IMR-90 (cell line): ENCODE results near the gene DRD4. TPM values are rescaled to one million over a fixed set of nuclear protein-coding genes. Genes with fewer than 3 reads are reported as not detected.

Experiments
- ATAC-seq: fragments of 200-7000 bp; cut with Tn5 transposase; 2 replicates; pipeline ENCODE4 v1.9.1; 2020; ENCODE audit warnings: low read depth, mild to moderate bottlenecking, moderate library complexity
- BruUV-seq: library from RNA; stranded (reverse); fragments of 400-500 nt; replicated peaks from 2 replicates; lab custom pipeline; 2021; lab: Mats Ljungman, UMichigan
- CTCF ChIA-PET: fragments of 300-600 bp; formaldehyde crosslinking; extraction: SDS; loops from one replicate; lab custom pipeline; 2021; ENCODE audit warnings: antibody characterized with exemption; lab: Yijun Ruan, JAX
- POLR2A ChIA-PET: fragments of 300-600 bp; sonication (Branson Sonifier 250); formaldehyde crosslinking; loops from one replicate; lab custom pipeline; 2022; ENCODE audit warnings: antibody characterized with exemption; ENCODE audit not compliant: unreplicated experiment; lab: Charles Lee
- DNase-seq: peaks from one replicate; pipeline ENCODE4 v3.0.0; 2013
- H2AFZ ChIP-seq: replicated peaks from 2 replicates; pipeline ENCODE3; 2013; ENCODE audit warnings: low read length, mild to moderate bottlenecking; ENCODE audit not compliant: poor library complexity
- H2AK5ac ChIP-seq: 2 replicates; pipeline ENCODE4 v1.6.1; 2013; ENCODE audit warnings: low read depth, low read length, inconsistent platforms
- H2AK9ac ChIP-seq: replicated peaks from 2 replicates; pipeline ENCODE3; 2013; ENCODE audit warnings: mild to moderate bottlenecking, low read depth, low read length, moderate library complexity; ENCODE audit not compliant: poor library complexity
- H2BK120ac ChIP-seq: 2 replicates; pipeline ENCODE4 v1.6.1; 2013; ENCODE audit warnings: low read depth, low read length, inconsistent platforms
- H2BK15ac ChIP-seq: 3 replicates; pipeline ENCODE4 v1.6.1; 2013; ENCODE audit warnings: low read depth, low read length, inconsistent platforms
- H2BK20ac ChIP-seq: 2 replicates; pipeline ENCODE4 v1.6.1; 2013; ENCODE audit warnings: low read depth, mild to moderate bottlenecking, inconsistent platforms, low read length, moderate library complexity
- H2BK5ac ChIP-seq: 2 replicates; pipeline ENCODE4 v1.6.1; 2013; ENCODE audit warnings: mild to moderate bottlenecking, low read depth, low read length, inconsistent platforms; ENCODE audit not compliant: poor library complexity, severe bottlenecking
- H3K14ac ChIP-seq: replicated peaks from 2 replicates; pipeline ENCODE4 v1.6.1; 2013; ENCODE audit warnings: low read depth, low read length, inconsistent platforms
- H3K18ac ChIP-seq: 2 replicates; pipeline ENCODE4 v1.6.1; 2013; ENCODE audit warnings: low read depth, low read length, control low read depth
- H3K23ac ChIP-seq: 2 replicates; pipeline ENCODE4 v1.6.1; 2013; ENCODE audit warnings: low read depth, low read length, inconsistent platforms
- H3K27ac ChIP-seq: 2 replicates; pipeline ENCODE4 v1.5.1; 2013; ENCODE audit warnings: mild to moderate bottlenecking, control low read depth, low read length; ENCODE audit not compliant: insufficient read depth
- H3K27me3 ChIP-seq: 2 replicates; pipeline ENCODE4 v1.6.1; 2013; ENCODE audit warnings: low read length; ENCODE audit not compliant: control insufficient read depth, insufficient read depth
- H3K36me3 ChIP-seq: 2 replicates; pipeline ENCODE4 v1.6.1; 2013; ENCODE audit warnings: low read length, mixed read lengths; ENCODE audit not compliant: control insufficient read depth, insufficient read depth
- H3K4ac ChIP-seq: 2 replicates; pipeline ENCODE4 v1.6.1; 2013; ENCODE audit warnings: low read depth, low read length, inconsistent platforms
- H3K4me1 ChIP-seq: 2 replicates; pipeline ENCODE4 v1.6.1; 2013; ENCODE audit warnings: low read length, mixed read lengths; ENCODE audit not compliant: control insufficient read depth, insufficient read depth
- H3K4me2 ChIP-seq: 2 replicates; pipeline ENCODE4 v1.6.1; 2013; ENCODE audit warnings: low read depth, mild to moderate bottlenecking, control low read depth, low read length, moderate library complexity
- H3K4me3 ChIP-seq: 2 replicates; pipeline ENCODE4 v1.5.1; 2013; ENCODE audit warnings: low read depth, mild to moderate bottlenecking, control low read depth, low read length, moderate library complexity; ENCODE audit not compliant: insufficient read depth
- H3K56ac ChIP-seq: 2 replicates; pipeline ENCODE4 v1.6.1; 2013; ENCODE audit warnings: low read length, inconsistent platforms; ENCODE audit not compliant: insufficient read depth; ENCODE audit errors: extremely low read depth
- H3K79me1 ChIP-seq, 2 experiments: 2 replicates each; pipeline ENCODE4 v1.6.1; 2013; ENCODE audit warnings: low read length in 2 of 2, inconsistent platforms in 1 of 2, low read depth in 1 of 2
- H3K9ac ChIP-seq: 2 replicates; pipeline ENCODE4 v1.6.1; 2013; ENCODE audit warnings: low read depth, low read length, control low read depth
- H3K9me1 ChIP-seq: 2 replicates; pipeline ENCODE4 v1.6.1; 2013; ENCODE audit warnings: low read length, inconsistent platforms; ENCODE audit not compliant: insufficient read depth
- H3K9me3 ChIP-seq: 2 replicates; pipeline ENCODE4 v1.6.1; 2013; ENCODE audit warnings: low read length; ENCODE audit not compliant: control insufficient read depth, insufficient read depth
- H4K20me1 ChIP-seq: 2 replicates; pipeline ENCODE4 v1.6.1; 2013; ENCODE audit warnings: low read length, inconsistent platforms; ENCODE audit not compliant: insufficient read depth
- H4K5ac ChIP-seq: 2 replicates; pipeline ENCODE4 v1.6.1; 2013; ENCODE audit warnings: mild to moderate bottlenecking, low read depth, low read length, control low read depth
- H4K8ac ChIP-seq, 2 experiments: 2 replicates each; pipeline ENCODE4 v1.6.1; 2013; ENCODE audit warnings: low read depth in 2 of 2, low read length in 2 of 2, control low read depth in 1 of 2, inconsistent platforms in 1 of 2
- H4K91ac ChIP-seq: 2 replicates; pipeline ENCODE4 v1.6.1; 2013; ENCODE audit warnings: low read depth, low read length, inconsistent platforms; ENCODE audit not compliant: insufficient read depth
- CEBPB ChIP-seq: IDR thresholded peaks from 2 replicates; pipeline ENCODE4 v1.6.1; 2012; ENCODE audit warnings: low read depth, low read length, improper control_type of control experiment
- CTCF ChIP-seq: conservative IDR thresholded peaks from 2 replicates; pipeline ENCODE4 v1.5.1; 2012; ENCODE audit warnings: mild to moderate bottlenecking, low read depth, low read length, improper control_type of control experiment
- FOS ChIP-seq: fragments of 150-350 bp; IDR thresholded peaks from 2 replicates; pipeline ENCODE4 v1.6.1; 2016; ENCODE audit warnings: low read depth, low read length
- NFE2L2 ChIP-seq: fragments of 150-350 bp; IDR thresholded peaks from 2 replicates; pipeline ENCODE4 v1.6.1; 2016; ENCODE audit warnings: low read depth, mild to moderate bottlenecking, low read length
- WGBS, 2 experiments: methylation state at CpG; one replicate each; pipeline versions ENCODE4 v1.1.5 to v1.1.7; 2013; ENCODE audit warnings: missing lambda C conversion rate in 2 of 2; ENCODE audit not compliant: insufficient read length in 1 of 2; ENCODE audit errors: extremely low coverage in 2 of 2; 5-methylcytosine and 5-hydroxymethylcytosine counted together
- dilution Hi-C: fragments of 300-500 bp; cut with HindIII; formaldehyde crosslinking; loops from one replicate; pipeline ENCODE4 v1.14.3; 2018; ENCODE audit warnings: low sequenced_read_pairs; ENCODE audit not compliant: unreplicated experiment
- in situ Hi-C: fragments of 300-500 bp; cut with MboI; formaldehyde crosslinking; loops from 3 replicates; pipeline ENCODE4 v1.14.3; 2019; ENCODE audit warnings: low sequenced_read_pairs, inconsistent platforms, mixed read lengths
- intact Hi-C: fragments of 100-400 bp; cut with micrococcal nuclease; formaldehyde crosslinking; loops from 2 replicates; pipeline ENCODE4 v1.10.0; 2022
- polyA plus RNA-seq, 3 experiments: library from polyadenylated mRNA; depleted of rRNA; stranded (reverse); fragments of >200 nt; gene quantifications; 2 replicates each; pipeline ENCODE4 v1.2.3, GENCODE V29; 2012; ENCODE audit warnings: low replicate concordance in 1 of 3
- total RNA-seq: library from RNA; depleted of rRNA; stranded (reverse); fragments of >200 nt; gene quantifications from 2 replicates; pipeline ENCODE4 v1.2.3, GENCODE V29; 2012

Gene DRD4
- total and polyA plus RNA-seq, 2 of the 4 experiments (the other 2 are of a cell fraction), result not detected

- ATAC-seq (peak; percentile 52; the same call in 1 of the 2 replicates), DNase-seq (peak; percentile 29)
- peak overlapping the region; percentile 39 for H2AK9ac ChIP-seq
- no peak overlapping the region for H3K4me3 ChIP-seq
- no peaks in the 10 kb centered on the region for H3K27me3 ChIP-seq
- peaks cover 7% of the 10 kb centered on the region for H4K20me1 ChIP-seq
- in situ Hi-C loops (no loop called here), dilution Hi-C loops (no loop called here), intact Hi-C loops (no loop called here)
- TF ChIP-seq CTCF (no peak), CEBPB (no peak), NFE2L2 (peak; percentile 40; the same call in 1 of the 2 replicates), FOS (no peak)
- no peak overlapping the region for H3K9ac ChIP-seq
- no peak overlapping the region for H2BK5ac ChIP-seq
- ChIA-PET POLR2A (interaction anchor here (0.6 kb wide), 1 partner anchor 15 kb away, joined by 4 read pairs; no protein-coding TSS in a partner anchor), CTCF (no interaction called here)
- H3K9me1 ChIP-seq, result no peaks in the 10 kb centered on the region
- peak overlapping the region; percentile 20; the same call in 1 of the 2 replicates for H3K27ac ChIP-seq
- H4K91ac ChIP-seq, result no peak overlapping the region
- no peak overlapping the region for H4K5ac ChIP-seq
- H2BK15ac ChIP-seq, result no peak overlapping the region
- WGBS, 2 experiments, result 90% methylated on average over 5 of the region's 11 CpGs; no CpG with 5 or more reads in 1 of the 2 experiments
- H3K18ac ChIP-seq, result no peak overlapping the region
- H3K23ac ChIP-seq, result 0 out of 2 replicates have a peak overlapping the region, but pooled peaks have one; percentile 25
- no peaks in the 10 kb centered on the region for H3K9me3 ChIP-seq
- 0 out of 4 replicates have a peak overlapping the region, but pooled peaks of 1 of the 2 experiments have one; percentile 17 for H4K8ac ChIP-seq
- no peak overlapping the region for H2BK120ac ChIP-seq
- H3K4me1 ChIP-seq, result peaks cover 5% of the 10 kb centered on the region; the same call in 1 of the 2 replicates
- BruUV-seq, result no TSS peak
- H3K14ac ChIP-seq, result no peak overlapping the region
- H3K36me3 ChIP-seq, result peaks cover 20% of the 10 kb centered on the region
- H2AK5ac ChIP-seq, result no peak overlapping the region
- no peak overlapping the region for H3K4me2 ChIP-seq
- H3K4ac ChIP-seq, result no peak overlapping the region
- H3K79me1 ChIP-seq, result peaks cover 13 to 23% of the 10 kb centered on the region in 2 experiments; a peak in 3 of 4 replicates
- H2BK20ac ChIP-seq, result no peak overlapping the region
- H2AFZ ChIP-seq, result no peak overlapping the region
- no peak overlapping the region for H3K56ac ChIP-seq
Observed at GRCh38 chr11:665704-666281, 28.7 kb downstream of the DRD4 start.
